Measurements from ENCODE around the gene HDAC9. TPM values are rescaled to one million over a fixed set of nuclear protein-coding genes. Genes with fewer than 3 reads are reported as not detected.

HDAC9 gene
- polyA plus RNA-seq, 2 of the 4 experiments (the other 2 are of a cell fraction) = 0.05 to 0.26 TPM

GRCh38 chr7:18614841-18615240, 119.3 kb downstream of the HDAC9 start:
- DNase-seq (ENCODE audit: low read depth in 1 of 2, low spot score in 1 of 2) (no peak), FAIRE-seq (no peak), ATAC-seq (no peak)
- H3K9me3 ChIP-seq = no peaks in the 10 kb centered on the region
- no peaks in the 10 kb centered on the region for H3K4me1 ChIP-seq
- H3K27ac ChIP-seq = no peak overlapping the region
- POLR2A ChIA-PET = no interaction called here
- H3K4me3 ChIP-seq = no peak overlapping the region
- no peak overlapping the region for H3K4me2 ChIP-seq
- TF ChIP-seq MAZ (IDR thresholded peaks at IDR 0.05; ENCODE audit: borderline replicate concordance, low read depth, low read length) = no peak
- no peak for TF ChIP-seq NFE2L2 (conservative IDR thresholded peaks at IDR 0.05; ENCODE audit: low read length)
- TF ChIP-seq ZSCAN20 (CRISPR knock-in tag; IDR thresholded peaks at IDR 0.05) = no peak
- TF ChIP-seq HMGXB4 (CRISPR knock-in tag; IDR thresholded peaks at IDR 0.05; ENCODE audit: borderline replicate concordance) = no peak
- TF ChIP-seq GATA3 (IDR thresholded peaks at IDR 0.05; ENCODE audit: borderline replicate concordance) = no peak
- TF ChIP-seq RAD21 (conservative IDR thresholded peaks at IDR 0.05 in 1 of 2, IDR thresholded peaks at IDR 0.05 in 1 of 2) = no peak
- no peak for TF ChIP-seq HOXB13 (CRISPR knock-in tag; IDR thresholded peaks at IDR 0.05; ENCODE audit: low read depth)
- no peak for TF ChIP-seq MAFK (IDR thresholded peaks at IDR 0.05; ENCODE audit: partially characterized antibody)
- TF ChIP-seq RFX5 (IDR thresholded peaks at IDR 0.05) = no peak
- no peak for TF ChIP-seq FOXS1 (CRISPR knock-in tag; IDR thresholded peaks at IDR 0.05)
- TF ChIP-seq EHF (CRISPR knock-in tag; IDR thresholded peaks at IDR 0.05) = no peak
- TF ChIP-seq ESRRA (IDR thresholded peaks at IDR 0.05; ENCODE audit: borderline replicate concordance, low read length) = no peak
- no peak for TF ChIP-seq CEBPB (IDR thresholded peaks at IDR 0.05)
- no peak for TF ChIP-seq KDM1A (IDR thresholded peaks at IDR 0.05; ENCODE audit: low read depth)
- TF ChIP-seq TFCP2L1 (CRISPR knock-in tag; IDR thresholded peaks at IDR 0.05) = no peak
- TF ChIP-seq EP300 (IDR thresholded peaks at IDR 0.05) = no peak
- no peak for TF ChIP-seq ATOH8 (CRISPR knock-in tag; IDR thresholded peaks at IDR 0.05; ENCODE audit: low read depth)
- no peak for TF ChIP-seq NR3C1 (IDR thresholded peaks at IDR 0.05)
- CTCF ChIA-PET = no interaction called here

GRCh38 chr7:18619311-18619710, 123.8 kb downstream of the HDAC9 start:
- H3K4me1 ChIP-seq = no peaks in the 10 kb centered on the region
- ChIA-PET CTCF (interaction anchor here (1.3 kb wide), 1 partner anchor 11 kb away, joined by 3 read pairs; no protein-coding TSS in a partner anchor), POLR2A (no interaction called here)
- H3K27ac ChIP-seq = no peak overlapping the region
- H3K9me3 ChIP-seq = no peaks in the 10 kb centered on the region
- no peak overlapping the region for H3K4me3 ChIP-seq
- TF ChIP-seq NFE2L2 (conservative IDR thresholded peaks at IDR 0.05; ENCODE audit: low read length) = no peak
- TF ChIP-seq POLR2AphosphoS2 (conservative IDR thresholded peaks at IDR 0.05; ENCODE audit: low read length) = no peak
- TF ChIP-seq PHF8 (IDR thresholded peaks at IDR 0.05; ENCODE audit: borderline replicate concordance, low read depth) = no peak
- TF ChIP-seq KDM5A (IDR thresholded peaks at IDR 0.05) = no peak
- no peak for TF ChIP-seq CEBPB (IDR thresholded peaks at IDR 0.05)
- TF ChIP-seq POLR2A (IDR thresholded peaks at IDR 0.05; ENCODE audit: low read length) = no peak
- no peak for TF ChIP-seq RARB (CRISPR knock-in tag; IDR thresholded peaks at IDR 0.05)
- no peak for TF ChIP-seq ZFP36 (IDR thresholded peaks at IDR 0.05; ENCODE audit: borderline replicate concordance, partially characterized antibody)
- no peak for TF ChIP-seq BCL3 (IDR thresholded peaks at IDR 0.05)
- no peak for TF ChIP-seq HMGXB4 (CRISPR knock-in tag; IDR thresholded peaks at IDR 0.05; ENCODE audit: borderline replicate concordance)
- TF ChIP-seq HDAC2 (IDR thresholded peaks at IDR 0.05) = no peak
- TF ChIP-seq MAZ (IDR thresholded peaks at IDR 0.05; ENCODE audit: borderline replicate concordance, low read depth, low read length) = no peak
- no peak for TF ChIP-seq HEYL (CRISPR knock-in tag; IDR thresholded peaks at IDR 0.05)
- no peak for TF ChIP-seq KDM1A (IDR thresholded peaks at IDR 0.05; ENCODE audit: low read depth)
- no peak for TF ChIP-seq FOXS1 (CRISPR knock-in tag; IDR thresholded peaks at IDR 0.05)
- TF ChIP-seq ATOH8 (CRISPR knock-in tag; IDR thresholded peaks at IDR 0.05; ENCODE audit: low read depth) = no peak
- no peak for TF ChIP-seq MYC (IDR thresholded peaks at IDR 0.05; ENCODE audit: borderline replicate concordance, low read length)
- no peak for TF ChIP-seq CHD4 (IDR thresholded peaks at IDR 0.05; ENCODE audit: borderline replicate concordance)
- TF ChIP-seq USF2 (IDR thresholded peaks at IDR 0.05) = no peak
- H3K4me2 ChIP-seq = no peak overlapping the region
- FAIRE-seq (no peak), DNase-seq (ENCODE audit: low read depth in 1 of 2, low spot score in 1 of 2) (no peak), ATAC-seq (no peak)
- WGBS (ENCODE audit: missing lambda C conversion rate) = 0% methylated on average over 1 of the region's 1 CpG
